A549 (cell line): Measurements from ENCODE around the gene LCOR.

Experiments
- EP300 ChIP-seq, 2 experiments: fragments of >200 bp; sonication (Bioruptor Twin); formaldehyde crosslinking; IDR thresholded peaks; 2 replicates in 1 of 2; 3 replicates in 1 of 2; pipeline ENCODE4 v1.6.1; 2016 to 2017
- HDAC2 ChIP-seq: fragments of 200-600 bp; sonication (generic); IDR thresholded peaks from 2 replicates; pipeline ENCODE4 v1.6.1; 2016
- POLR2A ChIP-seq: IDR thresholded peaks from 2 replicates; pipeline ENCODE4 v1.6.1; 2012; ENCODE audit warnings: mild to moderate bottlenecking, low read length

GRCh38 chr10:97017474-97017903, 185.4 kb downstream of the LCOR start:
- TF ChIP-seq HDAC2 (no peak), POLR2A (no peak), EP300 (IDR thresholded peaks at IDR 0.05) (no peak)
